ENCODE measurements around the gene MCC. TPM values are rescaled to one million over a fixed set of nuclear protein-coding genes. Genes with fewer than 3 reads are reported as not detected.
"Not testable (repeated sequence)": the region's sequence is repeated elsewhere in the genome, so short reads cannot be mapped to it uniquely, and the experiment has no call there.

MCC gene
- total RNA-seq, 4 donors from 2014 or later = 17.0 to 24.8 (median 21.0) TPM

GRCh38 chr5:113081881-113082546 is 406.2 kb downstream of the MCC start:
- peaks cover 5 to 42% (median 35%) of the 10 kb centered on the region in 4 donors for H3K36me3 ChIP-seq
- H3K4me3 ChIP-seq = no peak overlapping the region
- intact Hi-C loops (cut with DNase I) = no loop called here
- no peak for DNase-seq (ENCODE audit: extremely low spot score)
- no peak overlapping the region for H3K27ac ChIP-seq (replicated peaks in 1 of 4)
- H3K27me3 ChIP-seq = no peaks in the 10 kb centered on the region
- peaks cover 0 to 5% (median 0%) of the 10 kb centered on the region in 4 donors for H3K4me1 ChIP-seq
- WGBS = 89% methylated on average over 5 of the region's 5 CpGs
- TF ChIP-seq POLR2A (IDR thresholded peaks at IDR 0.05; ENCODE audit: low read depth) (no peak), EP300 (IDR thresholded peaks at IDR 0.05) (no peak), POLR2AphosphoS5 (IDR thresholded peaks at IDR 0.05) (no peak)
- TF ChIP-seq, protein P1, sequence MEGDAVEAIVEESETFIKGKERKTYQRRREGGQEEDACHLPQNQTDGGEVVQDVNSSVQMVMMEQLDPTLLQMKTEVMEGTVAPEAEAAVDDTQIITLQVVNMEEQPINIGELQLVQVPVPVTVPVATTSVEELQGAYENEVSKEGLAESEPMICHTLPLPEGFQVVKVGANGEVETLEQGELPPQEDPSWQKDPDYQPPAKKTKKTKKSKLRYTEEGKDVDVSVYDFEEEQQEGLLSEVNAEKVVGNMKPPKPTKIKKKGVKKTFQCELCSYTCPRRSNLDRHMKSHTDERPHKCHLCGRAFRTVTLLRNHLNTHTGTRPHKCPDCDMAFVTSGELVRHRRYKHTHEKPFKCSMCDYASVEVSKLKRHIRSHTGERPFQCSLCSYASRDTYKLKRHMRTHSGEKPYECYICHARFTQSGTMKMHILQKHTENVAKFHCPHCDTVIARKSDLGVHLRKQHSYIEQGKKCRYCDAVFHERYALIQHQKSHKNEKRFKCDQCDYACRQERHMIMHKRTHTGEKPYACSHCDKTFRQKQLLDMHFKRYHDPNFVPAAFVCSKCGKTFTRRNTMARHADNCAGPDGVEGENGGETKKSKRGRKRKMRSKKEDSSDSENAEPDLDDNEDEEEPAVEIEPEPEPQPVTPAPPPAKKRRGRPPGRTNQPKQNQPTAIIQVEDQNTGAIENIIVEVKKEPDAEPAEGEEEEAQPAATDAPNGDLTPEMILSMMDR (IDR thresholded peaks at IDR 0.05) = no peak
- no peaks in the 10 kb centered on the region for H3K9me3 ChIP-seq

- Histone ChIP-seq H3K36me3 (peaks cover 5 to 45% (median 35%) of the 10 kb centered on the region in 4 donors), H3K9me3 (no peaks in the 10 kb centered on the region)
- WGBS = 93% methylated on average over 4 of the region's 4 CpGs
Observed at GRCh38 chr5:113081091-113081839, 407.0 kb downstream of the MCC start.

DNA sequence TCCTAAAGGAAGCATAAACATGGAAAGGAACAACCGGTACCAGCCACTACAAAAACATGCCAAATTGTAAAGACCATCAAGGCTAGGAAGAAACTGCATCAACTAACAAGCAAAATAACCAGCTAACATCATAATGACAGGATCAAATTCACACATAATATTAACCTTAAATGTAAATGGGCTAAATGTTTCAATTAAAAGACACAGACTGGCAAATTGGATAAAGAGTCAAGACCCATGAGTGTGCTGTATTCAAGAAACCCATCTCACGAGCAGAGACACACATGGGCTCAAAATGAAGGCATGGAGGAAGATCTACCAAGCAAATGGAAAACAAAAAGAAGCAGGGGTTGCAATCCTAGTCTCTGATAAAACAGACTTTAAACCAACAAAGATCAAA is 411.6 kb downstream of the MCC start:
- H3K27ac ChIP-seq (replicated peaks in 1 of 4); H3K4me3 ChIP-seq; H3K4me1 ChIP-seq; DNase-seq (ENCODE audit: extremely low spot score); H3K9me3 ChIP-seq; H3K27me3 ChIP-seq; intact Hi-C loops (cut with DNase I): not testable (repeated sequence)
- peaks cover 0 to 39% (median 12%) of the 10 kb centered on the region in 4 donors for H3K36me3 ChIP-seq
- WGBS = 97% methylated on average over 2 of the region's 2 CpGs

More at GRCh38 chr5:113081091-113081839, 407.0 kb downstream of the MCC start:
- no peak overlapping the region for H3K27ac ChIP-seq (replicated peaks in 1 of 4)
- no peaks in the 10 kb centered on the region for H3K27me3 ChIP-seq
- H3K4me1 ChIP-seq = peaks cover 0 to 5% (median 0%) of the 10 kb centered on the region in 4 donors
- no peak for DNase-seq (ENCODE audit: extremely low spot score)
- intact Hi-C loops (cut with DNase I) = no loop called here
- no peak overlapping the region for H3K4me3 ChIP-seq
- TF ChIP-seq, protein P1 (IDR thresholded peaks at IDR 0.05) = no peak
- TF ChIP-seq EP300 (IDR thresholded peaks at IDR 0.05) (no peak), POLR2A (IDR thresholded peaks at IDR 0.05; ENCODE audit: low read depth) (no peak), POLR2AphosphoS5 (IDR thresholded peaks at IDR 0.05) (no peak)

DNA sequence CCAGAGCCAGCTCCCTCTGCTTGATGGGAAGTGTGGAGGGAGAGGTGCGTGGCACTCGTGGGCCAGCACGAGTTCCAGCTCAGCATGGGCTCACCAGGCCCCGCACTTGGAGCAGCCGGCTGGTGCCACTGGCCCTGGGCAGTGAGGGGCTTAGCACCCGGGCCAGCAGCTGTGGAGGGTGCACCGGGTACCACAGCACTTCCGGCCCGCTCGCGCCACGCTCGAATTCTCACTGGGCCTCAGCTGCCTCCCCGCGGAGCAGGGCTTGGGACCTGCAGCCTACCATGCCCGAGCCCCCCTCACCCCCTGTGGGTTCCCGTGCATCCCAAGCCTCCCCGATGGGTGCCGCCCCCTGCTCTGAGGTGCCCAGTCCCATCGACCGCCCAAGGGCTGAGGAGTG is 413.2 kb downstream of the MCC start:
- Histone ChIP-seq H3K27ac (replicated peaks in 1 of 4) (no peak overlapping the region), H3K4me1 (no peaks in the 10 kb centered on the region), H3K27me3 (no peaks in the 10 kb centered on the region), H3K4me3 (no peak overlapping the region), H3K9me3 (no peaks in the 10 kb centered on the region), H3K36me3 (peaks cover 0 to 38% (median 10%) of the 10 kb centered on the region in 4 donors)
- 95% methylated on average over 12 of the region's 21 CpGs for WGBS
- TF ChIP-seq POLR2AphosphoS5 (IDR thresholded peaks at IDR 0.05) = no peak
- TF ChIP-seq POLR2A (IDR thresholded peaks at IDR 0.05; ENCODE audit: low read depth) = no peak
- no peak for DNase-seq (ENCODE audit: extremely low spot score)
- intact Hi-C loops (cut with DNase I) = no loop called here

GRCh38 chr5:113073629-113074034 is 414.6 kb downstream of the MCC start:
- DNase-seq (ENCODE audit: extremely low spot score); H3K27ac ChIP-seq (replicated peaks in 1 of 4); H3K4me3 ChIP-seq; H3K4me1 ChIP-seq; intact Hi-C loops (cut with DNase I); H3K27me3 ChIP-seq; H3K9me3 ChIP-seq: not testable (repeated sequence)
- WGBS = 90% methylated on average over 11 of the region's 11 CpGs
- peaks cover 0 to 48% (median 16%) of the 10 kb centered on the region in 4 donors for H3K36me3 ChIP-seq

DNA sequence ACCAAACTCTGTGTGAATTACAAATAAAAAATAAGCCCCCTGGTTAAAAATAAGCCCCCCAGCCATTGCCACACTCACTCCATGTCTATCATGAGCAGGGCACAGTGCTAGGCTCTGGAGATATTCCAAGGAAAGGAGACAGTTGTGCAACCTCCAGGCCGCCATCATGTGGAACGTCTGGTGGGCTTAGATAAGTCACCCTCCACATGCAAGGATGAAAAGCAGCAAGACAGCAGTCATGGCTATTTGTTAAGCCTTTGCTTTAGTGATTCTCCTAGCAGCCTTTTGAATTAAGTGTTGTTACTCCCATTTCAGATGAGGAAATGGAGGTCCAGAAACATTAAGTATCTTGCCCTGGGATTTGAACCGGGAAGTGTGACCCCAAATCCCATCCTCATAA is 416.9 kb downstream of the MCC start:
- 92% methylated on average over 3 of the region's 3 CpGs for WGBS
- H3K9me3 ChIP-seq = no peaks in the 10 kb centered on the region
- TF ChIP-seq POLR2AphosphoS5 (IDR thresholded peaks at IDR 0.05) (no peak), POLR2A (IDR thresholded peaks at IDR 0.05; ENCODE audit: low read depth) (no peak), EP300 (IDR thresholded peaks at IDR 0.05) (no peak)
- TF ChIP-seq, protein P1 (IDR thresholded peaks at IDR 0.05) = no peak

More for the DNA sequence above, 416.9 kb downstream of the MCC start:
- H3K4me3 ChIP-seq = no peak overlapping the region
- intact Hi-C loops (cut with DNase I) = no loop called here
- H3K27me3 ChIP-seq = no peaks in the 10 kb centered on the region
- no peak for DNase-seq (ENCODE audit: extremely low spot score)
- H3K36me3 ChIP-seq = peaks cover 0 to 69% (median 28%) of the 10 kb centered on the region in 4 donors
- H3K27ac ChIP-seq (replicated peaks in 1 of 4) = no peak overlapping the region
- H3K4me1 ChIP-seq = no peaks in the 10 kb centered on the region
